ENCODE data around the gene TTYH3. TPM values are rescaled to one million over a fixed set of nuclear protein-coding genes. Genes with fewer than 3 reads are reported as not detected.

TTYH3 gene
- total RNA-seq, 4 donors from 2014 or later, result 16.7 to 23.8 (median 21.4) TPM

DNA sequence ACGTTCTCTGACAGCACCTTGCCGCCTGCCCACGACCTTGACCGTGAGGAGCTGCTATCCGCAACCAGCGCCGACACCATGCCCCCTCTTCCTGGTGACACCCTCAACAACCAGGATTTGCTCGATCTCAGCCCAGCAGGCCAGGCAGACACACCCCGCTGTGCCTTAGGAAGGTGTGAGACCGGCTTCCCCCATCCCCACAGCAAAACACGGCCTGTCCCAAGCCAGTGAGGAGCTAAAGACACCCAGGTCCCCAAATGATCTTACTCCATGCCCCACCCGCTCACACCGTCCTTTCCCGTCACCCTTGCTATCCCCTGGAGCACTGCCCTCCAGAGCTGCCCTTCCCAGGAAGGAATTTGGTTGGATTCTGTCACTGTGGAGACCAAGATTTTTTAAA, 21.3 kb upstream of the TTYH3 start:
- no peaks in the 10 kb centered on the region for H3K9me3 ChIP-seq
- H3K4me3 ChIP-seq (replicated peaks in 1 of 3), result no peak overlapping the region
- H3K27me3 ChIP-seq, result no peaks in the 10 kb centered on the region
- WGBS, 2 donors, result 93 to 96% methylated on average over 14 of the region's 14 CpGs
- DNase-seq, result no peak
- no peak for TF ChIP-seq POLR2A (IDR thresholded peaks at IDR 0.05)
- TF ChIP-seq, protein P1, sequence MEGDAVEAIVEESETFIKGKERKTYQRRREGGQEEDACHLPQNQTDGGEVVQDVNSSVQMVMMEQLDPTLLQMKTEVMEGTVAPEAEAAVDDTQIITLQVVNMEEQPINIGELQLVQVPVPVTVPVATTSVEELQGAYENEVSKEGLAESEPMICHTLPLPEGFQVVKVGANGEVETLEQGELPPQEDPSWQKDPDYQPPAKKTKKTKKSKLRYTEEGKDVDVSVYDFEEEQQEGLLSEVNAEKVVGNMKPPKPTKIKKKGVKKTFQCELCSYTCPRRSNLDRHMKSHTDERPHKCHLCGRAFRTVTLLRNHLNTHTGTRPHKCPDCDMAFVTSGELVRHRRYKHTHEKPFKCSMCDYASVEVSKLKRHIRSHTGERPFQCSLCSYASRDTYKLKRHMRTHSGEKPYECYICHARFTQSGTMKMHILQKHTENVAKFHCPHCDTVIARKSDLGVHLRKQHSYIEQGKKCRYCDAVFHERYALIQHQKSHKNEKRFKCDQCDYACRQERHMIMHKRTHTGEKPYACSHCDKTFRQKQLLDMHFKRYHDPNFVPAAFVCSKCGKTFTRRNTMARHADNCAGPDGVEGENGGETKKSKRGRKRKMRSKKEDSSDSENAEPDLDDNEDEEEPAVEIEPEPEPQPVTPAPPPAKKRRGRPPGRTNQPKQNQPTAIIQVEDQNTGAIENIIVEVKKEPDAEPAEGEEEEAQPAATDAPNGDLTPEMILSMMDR (IDR thresholded peaks at IDR 0.05), result no peak
- intact Hi-C loops (cut with DNase I), result no loop called here
- no peak overlapping the region for H3K27ac ChIP-seq
- peaks cover 0 to 4% of the 10 kb centered on the region in 2 donors for H3K36me3 ChIP-seq
- H3K4me1 ChIP-seq, result peaks cover 28 to 40% of the 10 kb centered on the region in 2 donors

DNA sequence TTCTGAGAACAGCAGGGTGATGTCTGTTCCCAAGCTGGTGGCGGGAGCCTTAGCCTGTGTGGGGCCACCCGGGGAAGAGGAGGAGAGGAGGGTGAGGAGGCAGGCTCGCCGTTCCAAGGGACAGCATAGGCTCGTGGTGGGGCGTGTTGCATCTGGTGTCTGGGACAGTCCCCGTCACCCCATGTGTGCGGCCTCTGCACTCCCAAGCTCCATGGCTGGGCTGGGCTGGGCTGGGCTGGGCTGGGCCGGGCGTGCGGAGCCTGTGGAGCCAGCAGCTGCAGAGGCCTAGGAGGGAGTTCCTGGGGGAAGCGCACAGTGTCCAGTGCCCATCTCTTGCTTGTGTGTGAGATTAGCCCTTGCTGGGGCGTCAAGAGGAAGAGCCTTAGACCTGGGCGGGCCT, 20.9 kb upstream of the TTYH3 start:
- Histone ChIP-seq H3K4me1 (peaks cover 29 to 40% of the 10 kb centered on the region in 2 donors), H3K4me3 (replicated peaks in 1 of 3) (no peak overlapping the region), H3K27ac (no peak overlapping the region), H3K9me3 (no peaks in the 10 kb centered on the region), H3K27me3 (no peaks in the 10 kb centered on the region), H3K36me3 (peaks cover 0 to 4% of the 10 kb centered on the region in 2 donors)
- no peak for TF ChIP-seq POLR2A (IDR thresholded peaks at IDR 0.05)
- TF ChIP-seq, protein P1 (IDR thresholded peaks at IDR 0.05), result no peak
- 90 to 94% methylated on average over 5 to 6 of the region's 14 CpGs for WGBS, 2 donors
- DNase-seq, result no peak
- intact Hi-C loops (cut with DNase I), result no loop called here

DNA sequence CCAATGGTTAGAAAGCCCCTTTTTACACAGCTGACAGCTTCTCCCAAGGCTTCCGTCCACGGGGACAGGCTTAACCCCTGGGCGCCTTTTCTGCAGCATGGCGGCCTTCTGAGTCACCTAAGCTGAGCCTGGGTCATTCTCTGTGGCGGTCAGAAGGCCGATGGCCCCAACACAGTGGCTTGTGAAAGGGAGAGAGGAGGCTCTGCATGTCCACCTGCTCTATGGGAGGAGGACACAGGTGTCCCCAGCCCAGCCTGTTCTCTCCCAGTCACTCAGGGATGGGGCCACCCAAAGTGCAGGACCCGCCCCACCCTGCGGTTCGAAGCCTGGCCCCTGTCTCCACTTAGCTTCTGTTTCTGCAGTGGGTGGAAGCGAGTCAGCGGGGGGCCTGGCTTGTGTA, 20.4 kb upstream of the TTYH3 start:
- peaks cover 0 to 4% of the 10 kb centered on the region in 2 donors for H3K36me3 ChIP-seq
- no peak overlapping the region for H3K27ac ChIP-seq
- WGBS, 2 donors, result 96% methylated on average over 8 to 11 of the region's 11 CpGs
- H3K27me3 ChIP-seq, result no peaks in the 10 kb centered on the region
- no peak overlapping the region for H3K4me3 ChIP-seq (replicated peaks in 1 of 3)
- intact Hi-C loops (cut with DNase I), result no loop called here
- H3K4me1 ChIP-seq, result peaks cover 29 to 41% of the 10 kb centered on the region in 2 donors
- H3K9me3 ChIP-seq, result no peaks in the 10 kb centered on the region
- TF ChIP-seq POLR2A (IDR thresholded peaks at IDR 0.05), result no peak
- TF ChIP-seq, protein P1 (IDR thresholded peaks at IDR 0.05), result no peak
- DNase-seq, result no peak

DNA sequence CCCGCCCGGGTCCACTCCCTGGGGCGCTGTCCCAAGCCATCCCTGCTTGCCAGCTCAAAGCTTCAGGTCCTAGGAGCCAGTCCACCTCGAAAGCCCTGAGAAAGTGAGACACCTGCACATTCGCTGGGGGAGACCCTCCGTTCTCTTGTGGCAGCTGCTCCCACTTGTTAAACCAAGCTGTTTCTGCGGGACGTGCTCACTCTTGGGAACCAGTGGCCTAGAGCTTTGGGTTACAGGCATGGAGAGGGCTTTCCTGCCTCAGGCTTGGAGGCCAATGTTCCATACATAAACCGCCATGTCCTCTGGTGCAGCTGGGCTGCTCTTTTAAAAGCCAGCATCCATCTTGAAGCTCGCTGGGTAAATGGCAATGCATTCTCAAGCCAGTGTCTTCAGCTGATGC, 19.9 kb upstream of the TTYH3 start:
- intact Hi-C loops (cut with DNase I), result no loop called here
- no peaks in the 10 kb centered on the region for H3K9me3 ChIP-seq
- peaks cover 0 to 4% of the 10 kb centered on the region in 2 donors for H3K36me3 ChIP-seq
- DNase-seq, result no peak
- no peaks in the 10 kb centered on the region for H3K27me3 ChIP-seq
- peaks cover 31 to 47% of the 10 kb centered on the region in 2 donors for H3K4me1 ChIP-seq
- no peak for TF ChIP-seq POLR2A (IDR thresholded peaks at IDR 0.05)
- TF ChIP-seq, protein P1 (IDR thresholded peaks at IDR 0.05), result no peak
- peak overlapping the region in 1 of 3 donors; percentile 93 for H3K27ac ChIP-seq
- WGBS, 2 donors, result 90 to 95% methylated on average over 7 to 10 of the region's 10 CpGs
- H3K4me3 ChIP-seq (replicated peaks in 1 of 3), result no peak overlapping the region

DNA sequence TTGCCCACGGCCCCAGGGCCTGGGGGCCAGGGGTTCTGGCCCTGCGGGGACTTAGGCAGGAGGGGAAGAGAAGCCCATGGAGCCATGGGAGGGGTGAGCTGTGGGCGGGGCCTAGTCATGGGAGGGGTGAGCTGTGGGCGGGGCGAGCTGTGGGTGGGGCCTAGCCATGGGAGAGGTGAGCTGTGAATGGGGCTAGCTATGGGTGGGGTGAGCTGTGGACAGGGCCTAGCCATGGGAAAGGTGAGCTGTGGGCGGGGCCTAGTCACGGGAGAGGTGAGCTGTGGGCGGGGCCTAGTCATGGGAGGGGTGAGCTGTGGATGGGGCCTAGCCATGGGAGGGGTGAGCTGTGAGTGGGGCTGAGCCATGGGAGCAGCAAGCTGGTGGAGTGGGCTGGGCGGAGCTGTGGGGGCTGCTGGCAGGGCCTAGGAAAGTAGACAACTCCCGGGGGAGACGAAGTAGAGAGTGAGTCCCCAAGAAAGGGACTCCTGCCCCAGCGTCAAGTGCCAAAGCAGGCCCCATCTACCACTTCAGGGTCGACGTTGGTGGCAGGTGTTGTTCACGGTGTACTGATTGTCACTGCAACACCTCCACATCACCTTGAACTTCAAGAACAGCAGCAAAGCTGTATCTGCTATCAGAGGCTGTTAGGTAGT, 19.2 kb upstream of the TTYH3 start:
- Histone ChIP-seq H3K36me3 (peaks cover 0 to 4% of the 10 kb centered on the region in 2 donors), H3K4me3 (replicated peaks in 1 of 3) (no peak overlapping the region), H3K4me1 (peaks cover 38 to 50% of the 10 kb centered on the region in 2 donors), H3K27me3 (no peaks in the 10 kb centered on the region), H3K9me3 (no peaks in the 10 kb centered on the region), H3K27ac (peak overlapping the region; percentile 93 to 97 (median 96))
- 63 to 64% methylated on average over 13 to 15 of the region's 15 CpGs for WGBS, 2 donors
- DNase-seq, result peak; percentile 43 to 47
- intact Hi-C loops (cut with DNase I), result no loop called here
- TF ChIP-seq POLR2A (IDR thresholded peaks at IDR 0.05), result no peak
- TF ChIP-seq, protein P1 (IDR thresholded peaks at IDR 0.05), result no peak

All from thyroid gland (tissue), 4 donors.